ENCODE measurements around the gene RAD51B. TPM values are rescaled to one million over a fixed set of nuclear protein-coding genes. Genes with fewer than 3 reads are reported as not detected.

RAD51B gene
- total and polyA plus RNA-seq, 2 experiments from 2014 or later: 10.1 to 18.0 TPM

DNA sequence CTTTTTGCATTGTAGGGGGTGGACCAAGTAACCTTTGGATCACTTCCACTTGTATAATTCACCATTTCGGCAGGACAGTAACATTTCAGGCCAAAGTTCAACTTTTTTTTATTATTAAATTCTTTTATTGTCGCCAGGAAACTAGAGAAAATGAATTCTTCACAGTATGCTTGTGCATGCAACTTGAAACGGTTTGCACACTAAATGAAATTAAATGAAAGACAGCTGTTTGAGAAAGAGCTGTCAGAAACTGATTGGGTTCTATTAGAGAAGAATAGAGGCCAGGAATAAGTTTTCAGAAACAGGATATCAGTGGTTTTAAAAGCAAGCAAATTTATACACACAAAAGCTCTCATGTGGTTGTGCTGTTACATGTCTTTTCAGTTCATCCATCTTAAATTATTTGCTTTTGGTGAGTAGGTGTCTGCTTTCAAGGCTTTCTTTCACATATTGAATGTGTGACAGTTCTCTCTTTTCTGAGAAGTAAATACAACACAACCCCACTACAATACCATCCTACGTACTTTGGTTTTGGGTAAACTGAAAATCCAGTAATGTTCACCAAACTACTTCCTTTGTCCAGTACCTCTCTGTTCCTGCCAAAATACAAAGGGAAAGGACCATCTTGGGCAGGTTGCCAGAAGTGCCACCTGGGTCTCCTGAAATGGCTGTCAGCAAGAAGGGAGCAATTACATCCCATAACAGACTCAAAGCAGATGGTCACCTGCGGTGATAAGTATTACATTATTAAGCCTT lies 291.7 kb downstream of the RAD51B start:
- Histone ChIP-seq H3K36me3 (replicated peaks; ENCODE audit: insufficient read depth, low read depth) (no peaks in the 10 kb centered on the region), H3K9me2 (replicated peaks; ENCODE audit: insufficient read depth) (no peaks in the 10 kb centered on the region), H2AFZ (no peak overlapping the region), H3K4me2 (peak overlapping the region; percentile 40), H3K4me3 (no peak overlapping the region), H3K4me1 (ENCODE audit: insufficient read depth) (peaks cover 36% of the 10 kb centered on the region), H3K27me3 (no peaks in the 10 kb centered on the region), H4K20me1 (ENCODE audit: insufficient read depth, poor library complexity, severe bottlenecking) (no peaks in the 10 kb centered on the region), H3K79me2 (no peaks in the 10 kb centered on the region), H3K9me3 (ENCODE audit: low read depth) (no peaks in the 10 kb centered on the region), H3K27ac (peak overlapping the region; percentile 68)
- TF ChIP-seq, protein P1, sequence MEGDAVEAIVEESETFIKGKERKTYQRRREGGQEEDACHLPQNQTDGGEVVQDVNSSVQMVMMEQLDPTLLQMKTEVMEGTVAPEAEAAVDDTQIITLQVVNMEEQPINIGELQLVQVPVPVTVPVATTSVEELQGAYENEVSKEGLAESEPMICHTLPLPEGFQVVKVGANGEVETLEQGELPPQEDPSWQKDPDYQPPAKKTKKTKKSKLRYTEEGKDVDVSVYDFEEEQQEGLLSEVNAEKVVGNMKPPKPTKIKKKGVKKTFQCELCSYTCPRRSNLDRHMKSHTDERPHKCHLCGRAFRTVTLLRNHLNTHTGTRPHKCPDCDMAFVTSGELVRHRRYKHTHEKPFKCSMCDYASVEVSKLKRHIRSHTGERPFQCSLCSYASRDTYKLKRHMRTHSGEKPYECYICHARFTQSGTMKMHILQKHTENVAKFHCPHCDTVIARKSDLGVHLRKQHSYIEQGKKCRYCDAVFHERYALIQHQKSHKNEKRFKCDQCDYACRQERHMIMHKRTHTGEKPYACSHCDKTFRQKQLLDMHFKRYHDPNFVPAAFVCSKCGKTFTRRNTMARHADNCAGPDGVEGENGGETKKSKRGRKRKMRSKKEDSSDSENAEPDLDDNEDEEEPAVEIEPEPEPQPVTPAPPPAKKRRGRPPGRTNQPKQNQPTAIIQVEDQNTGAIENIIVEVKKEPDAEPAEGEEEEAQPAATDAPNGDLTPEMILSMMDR (IDR thresholded peaks at IDR 0.05; ENCODE audit: poor library complexity): no peak
- TF ChIP-seq EZH2phosphoT487 (IDR thresholded peaks at IDR 0.05; ENCODE audit: low read depth, severe bottlenecking, unreplicated experiment): no peak
- no peak for TF ChIP-seq EZH2 (IDR thresholded peaks at IDR 0.05; ENCODE audit: borderline replicate concordance)
- no peak for DNase-seq (ENCODE audit: low spot score)
- 61% methylated on average over 5 of the region's 5 CpGs for whole genome bisulfite sequencing (ENCODE audit: low lambda C conversion rate, missing lambda C conversion rate)

DNA sequence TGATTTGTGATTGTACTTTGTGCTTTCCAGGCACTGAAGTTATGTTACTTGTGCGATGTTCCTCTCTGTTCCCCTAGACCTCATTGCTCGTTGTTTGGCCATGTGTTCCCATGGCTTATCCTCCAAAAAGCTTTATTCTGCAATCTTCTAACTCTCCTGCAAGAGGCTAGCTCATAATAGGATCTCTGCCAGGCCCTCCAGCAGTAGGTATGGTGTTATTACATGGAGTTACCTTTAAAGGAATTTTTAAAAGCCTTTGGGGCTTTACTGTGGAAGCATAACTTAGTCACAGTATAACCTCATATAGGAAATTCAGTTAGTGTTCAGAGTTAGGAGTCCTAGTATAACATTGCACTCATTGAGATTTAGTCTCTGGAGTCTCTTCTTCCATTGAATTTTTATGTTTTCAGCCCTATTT lies 292.3 kb downstream of the RAD51B start:
- WGBS (ENCODE audit: low lambda C conversion rate, missing lambda C conversion rate): 61% methylated on average over 2 of the region's 2 CpGs
- Histone ChIP-seq H2AFZ (no peak overlapping the region), H3K4me3 (no peak overlapping the region), H4K20me1 (ENCODE audit: insufficient read depth, poor library complexity, severe bottlenecking) (no peaks in the 10 kb centered on the region), H3K4me2 (peak overlapping the region; percentile 40), H3K9me2 (replicated peaks; ENCODE audit: insufficient read depth) (no peaks in the 10 kb centered on the region), H3K27ac (peak overlapping the region; percentile 68), H3K79me2 (no peaks in the 10 kb centered on the region), H3K36me3 (replicated peaks; ENCODE audit: insufficient read depth, low read depth) (no peaks in the 10 kb centered on the region), H3K9me3 (ENCODE audit: low read depth) (no peaks in the 10 kb centered on the region), H3K27me3 (no peaks in the 10 kb centered on the region), H3K4me1 (ENCODE audit: insufficient read depth) (peaks cover 30% of the 10 kb centered on the region)
- DNase-seq (ENCODE audit: low spot score): no peak
- TF ChIP-seq, protein P1 (IDR thresholded peaks at IDR 0.05; ENCODE audit: poor library complexity): no peak
- TF ChIP-seq EZH2phosphoT487 (IDR thresholded peaks at IDR 0.05; ENCODE audit: low read depth, severe bottlenecking, unreplicated experiment) (no peak), EZH2 (IDR thresholded peaks at IDR 0.05; ENCODE audit: borderline replicate concordance) (no peak)

- H3K4me2 ChIP-seq: no peak overlapping the region
- H2AFZ ChIP-seq: no peak overlapping the region
- H3K79me2 ChIP-seq: no peaks in the 10 kb centered on the region
- H3K9me2 ChIP-seq (replicated peaks; ENCODE audit: insufficient read depth): no peaks in the 10 kb centered on the region
- H3K27me3 ChIP-seq: no peaks in the 10 kb centered on the region
- H3K4me3 ChIP-seq: no peak overlapping the region
- H4K20me1 ChIP-seq (ENCODE audit: insufficient read depth, poor library complexity, severe bottlenecking): no peaks in the 10 kb centered on the region
- H3K27ac ChIP-seq: peak overlapping the region; percentile 68
- no peak for DNase-seq (ENCODE audit: low spot score)
- 100% methylated on average over 1 of the region's 1 CpG for WGBS (ENCODE audit: low lambda C conversion rate, missing lambda C conversion rate)
- no peaks in the 10 kb centered on the region for H3K9me3 ChIP-seq (ENCODE audit: low read depth)
- TF ChIP-seq, protein P1 (IDR thresholded peaks at IDR 0.05; ENCODE audit: poor library complexity): no peak
- TF ChIP-seq EZH2phosphoT487 (IDR thresholded peaks at IDR 0.05; ENCODE audit: low read depth, severe bottlenecking, unreplicated experiment) (no peak), EZH2 (IDR thresholded peaks at IDR 0.05; ENCODE audit: borderline replicate concordance) (no peak)
- H3K4me1 ChIP-seq (ENCODE audit: insufficient read depth): peaks cover 27% of the 10 kb centered on the region
- no peaks in the 10 kb centered on the region for H3K36me3 ChIP-seq (replicated peaks; ENCODE audit: insufficient read depth, low read depth)
These were observed 292.9 kb downstream of the RAD51B start for GRCh38 chr14:68112442-68112841.

Measured in hepatocyte (in vitro differentiated cells).